Neural cell (in vitro differentiated cells): Measurements from ENCODE around the gene LDLRAD4. TPM values are rescaled to one million over a fixed set of nuclear protein-coding genes. Genes with fewer than 3 reads are reported as not detected.

Source experiments
- H2AFZ ChIP-seq: fragments of 200-600, 300-800 bp; sonication (generic), shearing (Covaris generic); 2 replicates; pipeline ENCODE4 v1.6.0; 2014; ENCODE audit warnings: low read depth, mild to moderate bottlenecking, antibody characterized with exemption, low read length, moderate library complexity
- H3F3A ChIP-seq: fragments of 200-600 bp; shearing (Covaris generic); 2 replicates; pipeline ENCODE4 v1.6.1; 2016; ENCODE audit warnings: mild to moderate bottlenecking, moderate library complexity, mixed read lengths, antibody characterized with exemption, low read length; ENCODE audit not compliant: insufficient read depth, poor library complexity, severe bottlenecking
- H3K27ac ChIP-seq: fragments of 200-600, 300-800 bp; sonication (generic), shearing (Covaris generic); 2 replicates; pipeline ENCODE4 v1.5.1; 2014; ENCODE audit warnings: mild to moderate bottlenecking, low read length, moderate library complexity
- H3K27me3 ChIP-seq: fragments of 300-800, 200-600 bp; sonication (generic), shearing (Covaris generic); 2 replicates; pipeline ENCODE4 v1.6.0; 2014; ENCODE audit warnings: mild to moderate bottlenecking, low read depth, low read length, moderate library complexity; ENCODE audit not compliant: insufficient read depth
- H3K36me3 ChIP-seq: fragments of 300-800, 200-600 bp; sonication (generic), shearing (Covaris generic); 2 replicates; pipeline ENCODE4 v1.5.1; 2014; ENCODE audit warnings: mild to moderate bottlenecking, antibody characterized with exemption, low read length, moderate library complexity; ENCODE audit not compliant: insufficient read depth
- H3K4me2 ChIP-seq: fragments of 300-800, 200-600 bp; sonication (generic), shearing (Covaris generic); 2 replicates; pipeline ENCODE4 v1.6.0; 2014; ENCODE audit warnings: mild to moderate bottlenecking, low read length
- H3K4me3 ChIP-seq: fragments of 300-800, 200-600 bp; sonication (generic), shearing (Covaris generic); 2 replicates; pipeline ENCODE4 v1.5.1; 2014; ENCODE audit warnings: mild to moderate bottlenecking, low read length, moderate library complexity
- H3K79me2 ChIP-seq: fragments of 200-600 bp; shearing (Covaris generic); replicated peaks from 2 replicates; pipeline ENCODE4 v1.6.0; 2014; ENCODE audit warnings: mild to moderate bottlenecking, low read length, moderate library complexity; ENCODE audit not compliant: insufficient read depth
- H3K9ac ChIP-seq: fragments of 300-800, 200-600 bp; sonication (generic), shearing (Covaris generic); 2 replicates; pipeline ENCODE4 v1.6.1; 2016; ENCODE audit warnings: mild to moderate bottlenecking, low read length, mixed read lengths
- H3K9me2 ChIP-seq: fragments of 200-600 bp; shearing (Covaris generic); 2 replicates; pipeline ENCODE4 v1.6.1; 2016; ENCODE audit warnings: mild to moderate bottlenecking, low read length, mixed read lengths; ENCODE audit not compliant: insufficient read depth
- H3K9me3 ChIP-seq: fragments of 200-600, 300-800 bp; sonication (generic), shearing (Covaris generic); 2 replicates; pipeline ENCODE4 v1.6.1; 2016; ENCODE audit warnings: mild to moderate bottlenecking, mixed run types, low read length, moderate library complexity, mixed read lengths
- H4K20me1 ChIP-seq: fragments of 200-600 bp; shearing (Covaris generic); 2 replicates; pipeline ENCODE4 v1.6.1; 2016; ENCODE audit warnings: mild to moderate bottlenecking, mixed run types; ENCODE audit not compliant: insufficient read depth
- EP300 ChIP-seq: fragments of 450-650 bp; conservative IDR thresholded peaks from 2 replicates; pipeline ENCODE4 v1.6.1; 2014; ENCODE audit warnings: antibody characterized with exemption, mild to moderate bottlenecking, moderate library complexity; ENCODE audit not compliant: poor library complexity, severe bottlenecking
- EZH2 ChIP-seq: fragments of 200-600, 300-800 bp; shearing (Covaris generic), sonication (generic); IDR thresholded peaks from 2 replicates; pipeline ENCODE4 v1.6.1; 2014; ENCODE audit warnings: antibody characterized with exemption, low read length, borderline replicate concordance, mild to moderate bottlenecking; ENCODE audit not compliant: insufficient read depth, poor library complexity, severe bottlenecking
- MXI1 ChIP-seq: fragments of 450-650 bp; conservative IDR thresholded peaks from 2 replicates; pipeline ENCODE4 v1.6.1; 2014; ENCODE audit warnings: antibody characterized with exemption, mild to moderate bottlenecking; ENCODE audit not compliant: poor library complexity, severe bottlenecking
- POLR2AphosphoS5 ChIP-seq: IDR thresholded peaks from 2 replicates; pipeline ENCODE4 v1.6.1; 2012
- RAD21 ChIP-seq: fragments of 450-650 bp; conservative IDR thresholded peaks from 2 replicates; pipeline ENCODE4 v1.6.1; 2014; ENCODE audit warnings: antibody characterized with exemption, mild to moderate bottlenecking, moderate library complexity
- SMC3 ChIP-seq: fragments of 450-650 bp; conservative IDR thresholded peaks from 2 replicates; pipeline ENCODE4 v1.6.1; 2014; ENCODE audit warnings: antibody characterized with exemption, mild to moderate bottlenecking, moderate library complexity; ENCODE audit not compliant: poor library complexity
- TAF1 ChIP-seq: IDR thresholded peaks from 2 replicates; pipeline ENCODE4 v1.6.1; 2012; ENCODE audit warnings: low read depth
- polyA plus RNA-seq: library from polyadenylated mRNA; depleted of rRNA; stranded (reverse); fragments of >200 nt; gene quantifications from 2 replicates; pipeline ENCODE4 v1.2.3, GENCODE V29; 2014
- TF ChIP-seq, protein P1 (sequence below): fragments of 450-650 bp; IDR thresholded peaks from 2 replicates; pipeline ENCODE4 v1.5.1; 2014; ENCODE audit warnings: antibody characterized with exemption, mild to moderate bottlenecking, moderate library complexity; ENCODE audit not compliant: poor library complexity, severe bottlenecking
- TF ChIP-seq, protein P2 (sequence below): IDR thresholded peaks from 2 replicates; pipeline ENCODE4 v1.6.1; 2012; ENCODE audit warnings: borderline replicate concordance

LDLRAD4 gene
- polyA plus RNA-seq, 1 donor from 2014 or later, result 3.7 TPM

DNA sequence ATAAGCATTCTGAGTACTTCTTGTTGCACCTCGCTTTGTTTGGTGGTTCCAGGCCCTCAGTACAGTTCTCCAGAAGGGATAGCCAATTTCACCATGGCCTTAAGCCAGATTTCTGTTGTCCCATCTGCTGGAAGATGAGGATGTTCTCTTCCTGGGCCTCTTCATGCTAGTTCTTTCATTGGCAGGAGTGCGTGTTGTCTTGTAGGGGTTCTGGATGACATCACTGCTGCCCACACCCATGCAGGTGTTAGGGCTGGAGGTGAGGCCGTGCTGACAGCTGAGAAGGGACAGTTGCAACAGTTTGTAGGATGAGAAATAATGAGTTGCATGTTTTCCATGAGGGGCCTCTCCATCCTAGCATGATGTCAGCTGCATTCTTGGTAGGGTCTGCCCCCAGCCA is 142.9 kb downstream of the LDLRAD4 start:
- no peaks in the 10 kb centered on the region for H4K20me1 ChIP-seq
- H3K79me2 ChIP-seq, result no peaks in the 10 kb centered on the region
- no peak overlapping the region for H3K4me2 ChIP-seq

DNA sequence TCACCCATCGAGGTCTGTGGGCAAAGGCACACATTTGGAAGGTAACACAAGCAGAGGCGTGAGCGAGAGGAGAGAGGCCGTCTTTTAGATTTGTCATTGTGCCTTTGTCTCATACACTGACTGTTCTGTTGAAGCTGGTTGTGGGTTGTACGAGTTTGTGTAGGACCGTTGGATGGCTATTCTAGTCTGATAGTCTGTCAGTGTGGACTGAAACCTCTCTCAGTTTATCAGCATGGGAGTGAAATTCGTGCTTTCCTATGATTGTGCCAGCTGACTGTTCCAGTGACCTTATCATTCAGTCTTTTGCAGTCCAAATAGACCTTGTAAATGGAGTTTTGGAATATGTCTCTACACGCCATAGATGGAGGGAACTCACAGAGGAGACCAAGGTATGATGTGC is 143.5 kb downstream of the LDLRAD4 start:
- H3K4me3 ChIP-seq, result no peak overlapping the region
- H3K9ac ChIP-seq, result no peak overlapping the region
- H3K36me3 ChIP-seq, result no peaks in the 10 kb centered on the region
- no peaks in the 10 kb centered on the region for H4K20me1 ChIP-seq
- H3K27ac ChIP-seq, result no peak overlapping the region
- no peaks in the 10 kb centered on the region for H3K9me3 ChIP-seq
- H2AFZ ChIP-seq, result no peak overlapping the region
- H3K79me2 ChIP-seq, result no peaks in the 10 kb centered on the region
- H3K9me2 ChIP-seq, result no peaks in the 10 kb centered on the region
- H3F3A ChIP-seq, result no peaks in the 10 kb centered on the region
- TF ChIP-seq MXI1, result no peak
- no peak for TF ChIP-seq EZH2
- no peak for TF ChIP-seq TAF1
- no peak for TF ChIP-seq POLR2AphosphoS5
- TF ChIP-seq SMC3, result no peak
- TF ChIP-seq RAD21, result no peak
- TF ChIP-seq, protein P1, sequence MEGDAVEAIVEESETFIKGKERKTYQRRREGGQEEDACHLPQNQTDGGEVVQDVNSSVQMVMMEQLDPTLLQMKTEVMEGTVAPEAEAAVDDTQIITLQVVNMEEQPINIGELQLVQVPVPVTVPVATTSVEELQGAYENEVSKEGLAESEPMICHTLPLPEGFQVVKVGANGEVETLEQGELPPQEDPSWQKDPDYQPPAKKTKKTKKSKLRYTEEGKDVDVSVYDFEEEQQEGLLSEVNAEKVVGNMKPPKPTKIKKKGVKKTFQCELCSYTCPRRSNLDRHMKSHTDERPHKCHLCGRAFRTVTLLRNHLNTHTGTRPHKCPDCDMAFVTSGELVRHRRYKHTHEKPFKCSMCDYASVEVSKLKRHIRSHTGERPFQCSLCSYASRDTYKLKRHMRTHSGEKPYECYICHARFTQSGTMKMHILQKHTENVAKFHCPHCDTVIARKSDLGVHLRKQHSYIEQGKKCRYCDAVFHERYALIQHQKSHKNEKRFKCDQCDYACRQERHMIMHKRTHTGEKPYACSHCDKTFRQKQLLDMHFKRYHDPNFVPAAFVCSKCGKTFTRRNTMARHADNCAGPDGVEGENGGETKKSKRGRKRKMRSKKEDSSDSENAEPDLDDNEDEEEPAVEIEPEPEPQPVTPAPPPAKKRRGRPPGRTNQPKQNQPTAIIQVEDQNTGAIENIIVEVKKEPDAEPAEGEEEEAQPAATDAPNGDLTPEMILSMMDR, result no peak
- TF ChIP-seq, protein P2, sequence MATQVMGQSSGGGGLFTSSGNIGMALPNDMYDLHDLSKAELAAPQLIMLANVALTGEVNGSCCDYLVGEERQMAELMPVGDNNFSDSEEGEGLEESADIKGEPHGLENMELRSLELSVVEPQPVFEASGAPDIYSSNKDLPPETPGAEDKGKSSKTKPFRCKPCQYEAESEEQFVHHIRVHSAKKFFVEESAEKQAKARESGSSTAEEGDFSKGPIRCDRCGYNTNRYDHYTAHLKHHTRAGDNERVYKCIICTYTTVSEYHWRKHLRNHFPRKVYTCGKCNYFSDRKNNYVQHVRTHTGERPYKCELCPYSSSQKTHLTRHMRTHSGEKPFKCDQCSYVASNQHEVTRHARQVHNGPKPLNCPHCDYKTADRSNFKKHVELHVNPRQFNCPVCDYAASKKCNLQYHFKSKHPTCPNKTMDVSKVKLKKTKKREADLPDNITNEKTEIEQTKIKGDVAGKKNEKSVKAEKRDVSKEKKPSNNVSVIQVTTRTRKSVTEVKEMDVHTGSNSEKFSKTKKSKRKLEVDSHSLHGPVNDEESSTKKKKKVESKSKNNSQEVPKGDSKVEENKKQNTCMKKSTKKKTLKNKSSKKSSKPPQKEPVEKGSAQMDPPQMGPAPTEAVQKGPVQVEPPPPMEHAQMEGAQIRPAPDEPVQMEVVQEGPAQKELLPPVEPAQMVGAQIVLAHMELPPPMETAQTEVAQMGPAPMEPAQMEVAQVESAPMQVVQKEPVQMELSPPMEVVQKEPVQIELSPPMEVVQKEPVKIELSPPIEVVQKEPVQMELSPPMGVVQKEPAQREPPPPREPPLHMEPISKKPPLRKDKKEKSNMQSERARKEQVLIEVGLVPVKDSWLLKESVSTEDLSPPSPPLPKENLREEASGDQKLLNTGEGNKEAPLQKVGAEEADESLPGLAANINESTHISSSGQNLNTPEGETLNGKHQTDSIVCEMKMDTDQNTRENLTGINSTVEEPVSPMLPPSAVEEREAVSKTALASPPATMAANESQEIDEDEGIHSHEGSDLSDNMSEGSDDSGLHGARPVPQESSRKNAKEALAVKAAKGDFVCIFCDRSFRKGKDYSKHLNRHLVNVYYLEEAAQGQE, result no peak
- no peak for TF ChIP-seq EP300
- no peak overlapping the region for H3K4me2 ChIP-seq
- H3K27me3 ChIP-seq, result no peaks in the 10 kb centered on the region

More for the DNA sequence above, 142.9 kb downstream of the LDLRAD4 start:
- H3K27me3 ChIP-seq, result no peaks in the 10 kb centered on the region
- no peak overlapping the region for H2AFZ ChIP-seq
- H3K9me3 ChIP-seq, result no peaks in the 10 kb centered on the region
- TF ChIP-seq, protein P1, result no peak
- TF ChIP-seq RAD21, result no peak
- TF ChIP-seq, protein P2, result no peak
- no peak for TF ChIP-seq POLR2AphosphoS5
- TF ChIP-seq MXI1, result no peak
- TF ChIP-seq EP300, result no peak
- TF ChIP-seq EZH2, result no peak
- TF ChIP-seq TAF1, result no peak
- no peak for TF ChIP-seq SMC3
- H3F3A ChIP-seq, result no peaks in the 10 kb centered on the region
- H3K4me3 ChIP-seq, result no peak overlapping the region
- H3K27ac ChIP-seq, result no peak overlapping the region
- H3K36me3 ChIP-seq, result no peaks in the 10 kb centered on the region
- no peak overlapping the region for H3K9ac ChIP-seq
- no peaks in the 10 kb centered on the region for H3K9me2 ChIP-seq
